NK-92 (cell line): ENCODE measurements around the gene SEPTIN8.

Source experiments
- DNase-seq: peaks from one replicate; lab custom pipeline; 2025; ENCODE audit not compliant: unreplicated experiment; lab: John Stamatoyannopoulos, UW

Gene SEPTIN8

GRCh38 chr5:132750471-132751230 lies 26.4 kb downstream of the SEPTIN8 start:
- DNase-seq: no peak

- no peak for DNase-seq
These were observed 27.5 kb downstream of the SEPTIN8 start for GRCh38 chr5:132749506-132749905.

DNA sequence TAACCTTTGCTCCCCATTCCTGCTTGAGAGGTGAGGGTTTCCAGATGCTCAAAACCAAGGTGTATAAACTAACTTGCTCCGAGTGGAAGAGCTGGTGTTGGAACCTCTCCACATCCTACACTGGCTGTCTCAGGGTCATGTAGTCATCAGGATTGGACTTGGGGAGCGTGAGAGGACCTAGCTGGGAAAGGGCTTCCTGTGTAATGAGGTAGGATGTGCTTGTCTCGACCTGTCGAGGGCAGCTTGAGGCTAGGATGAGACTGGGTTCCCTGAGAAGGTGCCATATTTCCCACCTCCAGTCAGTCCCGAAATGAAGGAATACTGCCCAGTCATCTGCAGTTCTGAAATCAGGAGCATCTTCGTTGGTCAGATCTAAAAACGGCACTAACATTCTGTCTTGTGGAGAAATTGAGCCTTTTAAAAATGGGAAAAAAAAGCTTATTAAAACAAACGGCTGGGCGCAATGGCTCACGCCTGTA lies 28.5 kb downstream of the SEPTIN8 start:
- no peak for DNase-seq

DNA sequence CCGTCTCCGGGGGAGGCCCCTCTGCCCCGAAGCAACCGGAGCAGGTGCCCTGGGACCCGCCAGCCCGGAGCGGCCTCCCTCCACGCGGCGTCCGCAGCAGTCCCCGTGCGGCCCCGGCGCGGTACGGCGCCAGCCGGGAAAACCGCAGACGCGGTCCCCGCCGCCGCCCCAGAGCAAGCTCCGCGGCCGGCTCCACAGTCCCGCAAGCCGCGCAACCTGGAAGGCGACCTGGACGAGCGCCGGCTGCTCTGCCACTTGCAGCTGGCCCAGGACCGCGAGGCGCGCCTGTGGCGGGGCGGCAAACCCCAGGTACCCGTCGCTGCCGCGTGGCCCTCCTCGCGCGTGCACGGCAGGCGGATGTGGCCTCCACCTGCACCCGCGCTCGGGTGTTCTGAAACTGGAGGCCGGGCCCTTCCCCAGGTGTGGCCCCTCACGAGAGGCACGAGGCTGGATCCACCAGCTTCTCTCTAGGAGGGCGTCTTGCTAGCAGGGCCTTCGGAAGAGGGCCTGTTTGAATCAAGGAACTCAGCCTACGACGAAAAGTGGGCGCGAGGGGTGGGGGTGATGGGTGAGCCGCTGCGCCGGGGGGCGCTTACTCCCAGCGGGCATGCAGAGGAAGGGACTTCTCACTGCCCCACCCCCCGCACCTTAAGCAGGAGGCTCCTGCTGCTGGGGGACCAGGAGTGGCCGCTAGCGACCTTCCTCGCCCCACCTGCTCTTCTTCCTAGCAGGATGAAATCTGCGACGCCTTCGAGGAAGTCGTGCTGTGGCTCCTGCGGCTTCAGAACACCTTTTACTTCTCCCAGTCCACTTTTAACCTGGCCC lies 29.2 kb downstream of the SEPTIN8 start:
- DNase-seq: no peak

- no peak for DNase-seq
These were observed 30.0 kb downstream of the SEPTIN8 start, which contains the start of gene CCNI2 for GRCh38 chr5:132746954-132747615. CCNI2 (plus strand) TSS chr5:132747426; CDS start chr5:132747496, 70 bp downstream.

- DNase-seq: no peak
These were observed 30.5 kb downstream of the SEPTIN8 start for GRCh38 chr5:132746592-132746953.

- DNase-seq: no peak
These were observed 32.4 kb downstream of the SEPTIN8 start for GRCh38 chr5:132744659-132745058.

DNA sequence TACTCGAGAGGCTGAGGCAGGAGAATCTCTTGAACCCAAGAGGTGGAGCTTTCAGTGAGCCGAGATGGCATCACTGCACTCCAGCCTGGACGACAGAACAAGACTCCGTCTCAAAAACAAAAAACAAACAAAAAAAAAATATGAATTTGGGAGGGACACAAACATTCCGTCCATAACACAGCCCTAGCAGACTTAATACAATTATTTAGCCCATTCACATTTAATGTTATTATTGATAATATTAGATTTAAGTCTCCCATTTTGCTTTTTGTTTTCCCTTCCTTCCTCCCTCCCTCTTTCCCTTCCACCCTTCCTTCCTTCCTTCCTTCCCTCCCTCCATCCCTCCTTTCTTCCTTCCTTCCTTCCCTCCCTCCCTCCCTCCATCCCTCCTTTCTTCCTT lies 34.4 kb downstream of the SEPTIN8 start:
- DNase-seq: no peak

DNA sequence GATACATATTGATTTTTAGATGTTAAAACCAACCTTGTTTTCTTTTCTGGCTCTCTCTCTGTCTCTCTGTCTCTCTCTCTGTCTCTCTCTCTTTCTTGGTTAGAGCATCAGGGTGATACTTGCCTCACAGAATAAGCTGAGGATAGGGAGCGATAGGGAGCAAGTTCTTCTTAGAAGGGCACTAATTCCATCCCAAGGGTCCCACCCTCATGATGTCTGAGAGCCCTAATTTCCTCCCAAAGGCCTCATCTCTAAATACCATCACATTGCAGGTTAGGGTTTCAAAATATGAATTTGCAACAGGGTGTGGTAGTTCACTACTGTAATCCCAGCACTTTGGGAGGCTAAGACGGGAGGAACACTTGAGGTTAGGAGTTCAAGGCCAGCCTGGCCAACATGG lies 34.9 kb downstream of the SEPTIN8 start:
- no peak for DNase-seq

DNA sequence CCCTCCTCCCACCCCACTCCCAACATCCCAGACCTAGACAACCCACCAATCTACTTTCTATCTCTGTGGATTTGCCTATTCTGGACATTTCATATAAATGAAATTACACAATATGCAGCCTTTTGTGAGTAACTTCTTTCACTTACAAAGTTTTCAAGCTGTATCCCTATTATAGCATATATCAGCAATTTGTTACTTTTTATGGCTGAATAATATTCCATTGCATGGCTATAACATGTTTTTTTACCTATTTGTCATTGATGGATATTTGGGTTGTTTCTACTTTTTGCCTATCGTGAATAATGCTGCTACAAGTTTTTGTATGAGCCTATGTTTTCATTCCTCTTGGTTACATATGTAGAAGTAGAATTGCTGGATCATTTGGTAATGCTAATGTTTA lies 37.8 kb downstream of the SEPTIN8 start:
- no peak for DNase-seq

GRCh38 chr5:132737982-132738681 lies 38.9 kb downstream of the SEPTIN8 start:
- no peak for DNase-seq

DNA sequence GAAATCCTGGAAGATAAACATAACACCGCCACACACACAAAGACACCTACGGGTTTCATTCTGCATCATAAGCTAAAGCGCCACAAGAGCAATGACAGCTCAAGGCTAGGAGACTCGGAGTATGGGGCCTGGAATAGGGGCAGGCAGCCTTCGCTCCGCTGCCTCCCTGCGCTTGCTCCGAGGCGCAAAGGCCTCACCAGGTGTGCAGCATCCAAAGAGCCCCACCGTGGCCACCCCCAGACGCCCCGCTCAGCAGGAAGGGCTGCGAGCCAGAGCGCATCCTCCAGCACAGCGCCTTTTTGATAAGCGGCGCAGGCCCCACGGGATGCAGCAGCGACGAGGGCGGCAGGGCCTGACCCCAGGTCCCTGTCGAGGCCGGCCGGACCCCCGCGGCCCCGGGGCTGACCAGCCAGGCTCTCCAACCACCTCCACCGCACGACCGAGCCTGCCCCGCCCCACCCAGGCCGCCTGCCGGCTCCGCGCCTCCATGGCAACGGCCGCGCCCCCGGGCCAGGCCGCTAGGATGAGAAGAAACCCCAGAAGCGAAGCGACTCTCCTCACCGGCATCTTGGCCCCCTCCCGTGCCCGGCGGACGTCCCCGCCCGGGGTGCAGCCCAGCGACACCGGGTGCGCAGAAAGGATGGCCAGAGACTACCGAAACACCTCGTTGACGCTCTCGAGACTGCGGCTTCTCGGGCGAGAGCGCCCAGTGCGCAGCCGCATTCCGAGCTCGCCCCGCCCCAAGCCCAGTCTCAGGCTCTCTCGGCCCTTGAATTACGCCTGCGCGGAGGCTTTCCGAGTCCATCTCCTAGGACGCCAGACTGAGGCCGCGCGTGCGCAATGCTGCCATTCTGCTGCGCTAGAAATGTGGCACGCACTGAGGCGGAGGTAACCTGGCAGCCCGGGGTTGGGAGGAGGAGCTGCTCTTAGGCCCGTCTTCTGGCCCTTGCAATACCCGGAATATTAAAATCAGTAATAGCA lies 39.9 kb downstream of the SEPTIN8 start, which contains the start of gene KIF3A:
Gene KIF3A (minus strand): TSS at position 694 of the 981 bp plus-strand sequence. CDS start 127 bp downstream, at position 567.
- DNase-seq: peak; percentile 87

- DNase-seq: no peak
These were observed 42.4 kb downstream of the SEPTIN8 start for GRCh38 chr5:132734687-132735086.

DNA sequence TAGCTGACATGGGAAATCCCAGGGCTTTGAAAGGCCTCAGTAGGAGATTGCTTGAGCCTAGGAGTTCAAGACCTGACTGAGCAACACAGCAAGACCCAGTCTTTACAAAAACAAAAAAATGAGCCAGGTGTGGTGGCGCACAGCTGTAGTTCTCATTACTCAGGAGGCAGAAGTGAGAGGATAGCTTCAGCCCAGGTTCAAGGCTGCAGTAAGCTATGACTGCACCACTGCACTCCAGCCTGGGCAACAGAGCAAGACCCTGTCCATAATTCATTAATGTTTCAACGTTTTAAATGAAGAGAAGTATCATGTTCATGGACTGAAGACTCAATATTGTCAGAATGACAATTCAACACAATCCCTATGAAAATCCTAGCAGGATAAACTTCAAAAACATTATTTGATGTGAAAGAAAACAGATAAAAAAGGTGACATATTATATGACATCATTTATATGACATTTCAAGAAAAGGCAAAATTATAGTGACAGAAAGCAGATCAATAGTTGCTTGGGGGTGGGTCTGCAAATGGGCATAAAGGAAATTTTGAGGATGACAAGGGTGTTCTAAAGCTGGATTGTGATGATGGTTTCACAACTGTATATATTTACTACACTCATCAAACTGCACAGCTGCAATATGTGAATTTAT lies 43.4 kb downstream of the SEPTIN8 start:
- no peak for DNase-seq

DNA sequence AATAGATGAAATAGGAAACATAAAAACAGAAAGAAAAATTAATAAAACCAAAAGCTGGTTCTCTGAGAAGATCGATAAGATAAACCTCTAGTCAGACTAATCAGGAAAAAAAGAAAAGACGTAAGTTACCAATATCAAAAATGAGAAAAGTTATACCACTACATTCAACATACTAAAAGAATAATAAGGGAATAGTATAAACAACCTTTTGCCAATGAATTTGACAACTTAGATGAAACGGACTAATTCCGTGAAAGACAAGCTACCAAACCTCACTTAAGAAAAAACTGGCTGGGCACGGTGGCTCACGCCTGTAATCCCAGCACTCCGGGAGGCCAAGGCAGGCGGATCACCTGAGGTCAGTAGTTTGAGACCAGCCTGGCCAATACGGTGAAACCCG lies 47.1 kb downstream of the SEPTIN8 start:
- no peak for DNase-seq

DNA sequence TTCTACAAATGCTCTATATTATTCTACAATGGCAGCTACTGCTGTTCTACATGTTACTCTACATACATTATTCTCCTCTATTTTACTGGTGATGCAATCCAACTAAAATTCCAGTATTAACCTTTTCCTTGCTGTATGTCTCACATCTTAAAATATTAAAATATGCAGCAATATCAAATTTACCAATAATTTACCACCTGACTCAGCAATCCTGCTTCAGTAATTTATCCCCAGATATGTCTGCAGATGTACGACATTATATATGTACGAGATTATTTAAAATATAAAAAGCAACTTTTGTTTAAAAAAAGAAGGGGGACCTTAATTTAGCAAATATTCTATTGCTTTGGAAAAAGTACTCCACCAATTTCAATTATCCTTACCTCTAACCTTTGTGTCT lies 51.3 kb downstream of the SEPTIN8 start:
- no peak for DNase-seq

DNA sequence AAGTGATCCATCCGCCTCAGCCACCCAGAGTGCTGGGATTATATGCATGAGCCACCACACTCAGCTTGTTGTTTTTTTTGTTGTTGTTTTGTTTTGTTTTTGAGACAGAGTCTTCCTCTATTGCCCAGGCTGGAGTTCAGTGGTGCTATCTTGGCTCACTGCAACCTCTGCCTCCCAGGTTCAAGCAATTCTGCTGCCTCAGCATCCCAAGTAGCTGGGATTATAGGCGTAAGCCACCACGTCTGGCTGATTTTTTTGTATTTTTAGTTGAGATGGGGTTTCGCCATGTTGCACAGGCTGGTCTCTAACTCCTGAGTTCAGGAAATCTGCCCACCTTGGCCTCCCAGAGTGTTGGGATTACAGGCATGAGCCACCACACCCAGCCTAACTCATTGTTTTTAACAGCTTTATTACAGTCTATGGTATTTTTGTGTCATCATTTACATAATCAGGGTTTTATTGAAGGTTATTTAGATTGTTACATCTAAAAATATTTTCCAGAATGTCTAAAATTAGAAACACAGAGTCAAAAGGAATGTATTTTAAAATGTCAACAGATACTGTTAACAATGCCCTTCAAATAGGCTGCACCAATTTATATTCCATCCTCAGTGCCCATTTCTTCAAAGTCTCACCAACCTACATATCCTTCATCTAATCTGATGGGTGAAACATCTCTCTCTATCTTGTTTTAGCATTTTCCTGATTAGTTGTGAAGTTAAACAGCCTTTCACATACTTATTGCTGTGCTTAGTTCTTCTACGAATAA lies 58.3 kb downstream of the SEPTIN8 start:
- no peak for DNase-seq
